Measurements from ENCODE around the gene NCKAP1. TPM values are rescaled to one million over a fixed set of nuclear protein-coding genes. Genes with fewer than 3 reads are reported as not detected.
"Not testable (repeated sequence)": the region's sequence is repeated elsewhere in the genome, so short reads cannot be mapped to it uniquely, and the experiment has no call there.

The NCKAP1 gene
- polyA plus RNA-seq, 1 experiment, result 58.0 TPM

DNA sequence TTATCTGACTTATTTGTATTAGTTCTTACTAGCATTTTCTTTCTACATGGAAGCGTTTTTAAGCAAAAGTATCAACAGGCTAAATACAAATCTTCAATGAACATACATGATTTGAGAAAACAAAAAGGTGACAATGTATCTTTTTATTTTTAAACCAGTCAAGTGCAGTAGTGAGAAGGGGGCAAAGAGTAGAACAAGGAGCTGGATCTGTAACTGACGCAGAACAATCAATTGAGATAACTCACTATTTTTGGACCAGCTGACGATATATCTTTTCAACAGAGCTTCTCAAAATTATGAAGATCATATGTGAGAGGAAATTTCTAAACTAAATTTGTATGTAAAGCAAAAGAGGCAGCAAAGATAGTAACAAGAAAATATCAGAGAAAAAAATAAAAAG lies 15.5 kb downstream of the NCKAP1 start:
- POLR2A ChIA-PET, result no interaction called here
- H3K36me3 ChIP-seq (ENCODE audit: control insufficient read depth, insufficient read depth, low read length), result no peaks in the 10 kb centered on the region
- DNase-seq (ENCODE audit: low read depth), result no peak
- CTCF ChIA-PET, result interaction anchor here (1.1 kb wide), 1 partner anchor 43 kb away, joined by 3 read pairs; no protein-coding TSS in a partner anchor
- H3K4me3 ChIP-seq (ENCODE audit: low read depth, low read length), result no peak overlapping the region
- H3K27me3 ChIP-seq (ENCODE audit: control insufficient read depth, insufficient read depth, low read length), result no peaks in the 10 kb centered on the region
- TF ChIP-seq, protein P1, sequence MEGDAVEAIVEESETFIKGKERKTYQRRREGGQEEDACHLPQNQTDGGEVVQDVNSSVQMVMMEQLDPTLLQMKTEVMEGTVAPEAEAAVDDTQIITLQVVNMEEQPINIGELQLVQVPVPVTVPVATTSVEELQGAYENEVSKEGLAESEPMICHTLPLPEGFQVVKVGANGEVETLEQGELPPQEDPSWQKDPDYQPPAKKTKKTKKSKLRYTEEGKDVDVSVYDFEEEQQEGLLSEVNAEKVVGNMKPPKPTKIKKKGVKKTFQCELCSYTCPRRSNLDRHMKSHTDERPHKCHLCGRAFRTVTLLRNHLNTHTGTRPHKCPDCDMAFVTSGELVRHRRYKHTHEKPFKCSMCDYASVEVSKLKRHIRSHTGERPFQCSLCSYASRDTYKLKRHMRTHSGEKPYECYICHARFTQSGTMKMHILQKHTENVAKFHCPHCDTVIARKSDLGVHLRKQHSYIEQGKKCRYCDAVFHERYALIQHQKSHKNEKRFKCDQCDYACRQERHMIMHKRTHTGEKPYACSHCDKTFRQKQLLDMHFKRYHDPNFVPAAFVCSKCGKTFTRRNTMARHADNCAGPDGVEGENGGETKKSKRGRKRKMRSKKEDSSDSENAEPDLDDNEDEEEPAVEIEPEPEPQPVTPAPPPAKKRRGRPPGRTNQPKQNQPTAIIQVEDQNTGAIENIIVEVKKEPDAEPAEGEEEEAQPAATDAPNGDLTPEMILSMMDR (IDR thresholded peaks at IDR 0.05; ENCODE audit: insufficient read depth, low read depth, low read length), result no peak

DNA sequence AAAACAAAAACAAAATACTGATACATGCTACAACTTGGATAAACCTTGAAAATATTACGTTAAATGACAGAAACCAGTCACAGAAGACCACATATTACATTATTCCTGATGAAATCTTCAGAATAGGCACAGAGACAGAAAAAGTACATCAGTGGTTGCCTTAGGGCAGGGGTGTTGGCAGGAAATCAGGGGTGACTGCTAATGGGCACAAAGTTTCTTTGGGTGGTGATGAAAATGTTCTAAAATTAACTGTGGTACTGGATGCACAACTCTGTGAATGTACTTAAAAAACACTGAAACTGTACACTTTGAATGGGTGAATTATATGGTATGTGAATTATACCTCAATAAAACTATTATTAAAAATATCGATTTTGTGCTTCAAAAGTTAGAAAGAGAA lies 16.6 kb downstream of the NCKAP1 start:
- H3K36me3 ChIP-seq (ENCODE audit: control insufficient read depth, insufficient read depth, low read length), result peaks cover 1% of the 10 kb centered on the region
- H3K4me3 ChIP-seq (ENCODE audit: low read depth, low read length), result no peak overlapping the region
- ChIA-PET POLR2A (no interaction called here), CTCF (interaction anchor here (1.1 kb wide), 1 partner anchor 42 kb away, joined by 3 read pairs; no protein-coding TSS in a partner anchor)
- no peak for DNase-seq (ENCODE audit: low read depth)
- H3K27me3 ChIP-seq (ENCODE audit: control insufficient read depth, insufficient read depth, low read length), result no peaks in the 10 kb centered on the region
- TF ChIP-seq, protein P1 (IDR thresholded peaks at IDR 0.05; ENCODE audit: insufficient read depth, low read depth, low read length), result no peak

DNA sequence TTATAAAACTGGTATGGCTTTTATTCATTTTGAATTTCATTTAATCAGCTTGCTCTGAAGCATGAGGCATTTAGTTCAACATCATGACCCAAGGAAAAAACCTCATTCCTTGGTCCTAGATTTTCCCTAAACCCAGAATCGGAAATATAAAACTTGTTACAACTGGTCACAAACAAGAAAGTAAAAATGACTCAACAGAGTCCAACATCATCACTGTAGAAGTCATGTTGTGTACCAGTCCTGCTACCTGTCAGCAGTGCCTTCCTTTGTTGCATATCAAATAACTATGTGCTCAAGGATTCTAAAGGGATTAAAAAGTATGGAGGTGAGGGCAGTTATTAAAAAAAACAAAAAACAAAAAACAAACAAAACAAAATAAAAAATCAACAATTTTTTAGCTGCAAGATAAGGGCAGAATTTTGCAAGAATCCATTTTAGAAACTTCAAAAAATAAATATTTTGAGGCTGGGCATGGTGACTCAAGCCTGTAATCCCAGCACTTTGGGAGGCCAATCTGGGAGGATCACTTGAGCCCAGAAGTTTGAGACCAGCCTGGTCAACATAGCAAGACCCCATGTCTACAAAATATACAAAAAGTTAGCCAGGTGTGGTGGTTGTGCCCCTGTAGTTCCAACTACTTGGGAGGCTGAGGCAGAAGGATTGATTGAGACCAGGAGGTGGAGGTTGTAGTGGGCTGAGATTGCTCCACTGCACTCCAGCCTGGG lies 18.4 kb downstream of the NCKAP1 start:
- Histone ChIP-seq H3K36me3 (ENCODE audit: control insufficient read depth, insufficient read depth, low read length) (peaks cover 1% of the 10 kb centered on the region), H3K27me3 (ENCODE audit: control insufficient read depth, insufficient read depth, low read length) (no peaks in the 10 kb centered on the region), H3K4me3 (ENCODE audit: low read depth, low read length) (no peak overlapping the region)
- DNase-seq (ENCODE audit: low read depth), result no peak
- CTCF ChIA-PET, result no interaction called here
- TF ChIP-seq, protein P1 (IDR thresholded peaks at IDR 0.05; ENCODE audit: insufficient read depth, low read depth, low read length), result no peak
- POLR2A ChIA-PET, result no interaction called here

DNA sequence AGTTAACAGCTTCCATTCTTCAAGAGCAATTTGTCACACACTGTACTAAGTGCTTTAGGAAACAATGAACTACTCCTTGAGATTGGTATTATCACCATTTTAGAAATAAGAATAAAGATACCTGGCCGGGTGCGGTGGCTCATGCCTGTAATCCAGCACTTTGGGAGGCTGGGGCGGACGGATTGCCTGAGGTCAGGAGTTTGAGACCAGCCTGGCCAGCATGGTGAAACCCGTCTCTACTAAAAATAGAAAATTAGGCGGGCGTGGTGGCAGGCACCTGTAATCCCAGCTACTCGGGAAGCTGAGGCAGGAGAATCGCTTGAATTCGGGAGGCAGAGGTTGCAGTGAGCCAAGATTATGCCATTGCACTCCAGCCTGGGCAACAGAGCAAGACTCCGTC lies 20.4 kb downstream of the NCKAP1 start:
- CTCF ChIA-PET, result interaction anchor here (1.1 kb wide), 1 partner anchor 52 kb away, joined by 3 read pairs; no protein-coding TSS in a partner anchor
- DNase-seq (ENCODE audit: low read depth); H3K27me3 ChIP-seq (ENCODE audit: control insufficient read depth, insufficient read depth, low read length); H3K4me3 ChIP-seq (ENCODE audit: low read depth, low read length); POLR2A ChIA-PET; H3K36me3 ChIP-seq (ENCODE audit: control insufficient read depth, insufficient read depth, low read length): not testable (repeated sequence)

DNA sequence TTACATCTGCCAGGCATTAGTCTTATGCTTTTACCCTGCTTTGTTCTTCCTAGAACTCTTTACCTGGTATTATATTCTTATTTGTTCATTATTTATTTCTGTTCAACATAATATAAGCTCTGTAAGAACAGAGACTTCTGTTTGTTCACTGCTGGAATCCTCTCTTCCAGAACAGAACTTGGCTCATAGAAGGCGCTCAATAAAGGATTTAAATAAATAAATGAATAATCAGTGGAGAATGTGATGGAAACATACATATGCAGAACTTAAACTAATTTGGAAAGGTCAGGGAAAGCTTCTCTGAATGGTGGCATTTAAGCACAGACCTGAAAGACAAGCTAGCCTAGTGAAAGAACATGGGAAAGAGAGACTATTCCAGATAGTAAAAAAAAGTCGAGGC lies 24.3 kb downstream of the NCKAP1 start:
- CTCF ChIA-PET, result no interaction called here
- DNase-seq (ENCODE audit: low read depth), result no peak
- no peaks in the 10 kb centered on the region for H3K27me3 ChIP-seq (ENCODE audit: control insufficient read depth, insufficient read depth, low read length)
- peaks cover 1% of the 10 kb centered on the region for H3K36me3 ChIP-seq (ENCODE audit: control insufficient read depth, insufficient read depth, low read length)
- POLR2A ChIA-PET, result no interaction called here
- H3K4me3 ChIP-seq (ENCODE audit: low read depth, low read length), result no peak overlapping the region
- TF ChIP-seq, protein P1 (IDR thresholded peaks at IDR 0.05; ENCODE audit: insufficient read depth, low read depth, low read length), result no peak

DNA sequence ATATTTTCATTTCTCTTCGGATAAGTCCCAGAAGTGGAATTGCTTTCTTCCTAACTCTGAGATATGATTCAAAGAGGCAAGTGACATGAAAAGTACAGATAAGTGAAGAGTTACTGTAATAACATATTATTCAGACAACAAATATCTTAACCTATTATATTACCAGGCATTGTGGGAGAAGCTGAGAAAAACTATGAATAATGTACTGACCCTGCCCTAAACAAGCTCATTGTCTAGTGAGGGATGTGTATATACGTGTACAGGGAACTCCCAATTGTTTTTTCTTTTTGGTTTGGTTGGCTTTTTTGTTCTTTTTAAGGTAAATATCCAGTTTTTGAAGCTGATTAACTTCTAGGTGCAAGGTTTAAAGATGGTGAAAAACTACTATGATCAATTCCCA lies 26.5 kb downstream of the NCKAP1 start:
- CTCF ChIA-PET, result no interaction called here
- Histone ChIP-seq H3K36me3 (ENCODE audit: control insufficient read depth, insufficient read depth, low read length) (no peaks in the 10 kb centered on the region), H3K4me3 (ENCODE audit: low read depth, low read length) (no peak overlapping the region), H3K27me3 (ENCODE audit: control insufficient read depth, insufficient read depth, low read length) (no peaks in the 10 kb centered on the region)
- POLR2A ChIA-PET, result no interaction called here
- no peak for DNase-seq (ENCODE audit: low read depth)
- TF ChIP-seq, protein P1 (IDR thresholded peaks at IDR 0.05; ENCODE audit: insufficient read depth, low read depth, low read length), result no peak

Data from BJ (cell line).